GM18519 (cell line): ENCODE results near the gene UNC79.

Experiments
- ATAC-seq: cut with Tn5 transposase; IDR thresholded peaks from one replicate; pipeline ENCODE4 v1.9.1; 2021; ENCODE audit warnings: mild to moderate bottlenecking, moderate library complexity; ENCODE audit not compliant: unreplicated experiment, low FRiP score

UNC79 gene

GRCh38 chr14:93648440-93649168 is 217.9 kb downstream of the UNC79 start:
- ATAC-seq = no peak

GRCh38 chr14:93654599-93654998 is 223.9 kb downstream of the UNC79 start:
- no peak for ATAC-seq

GRCh38 chr14:93655078-93655750 is 224.5 kb downstream of the UNC79 start:
- ATAC-seq = no peak

DNA sequence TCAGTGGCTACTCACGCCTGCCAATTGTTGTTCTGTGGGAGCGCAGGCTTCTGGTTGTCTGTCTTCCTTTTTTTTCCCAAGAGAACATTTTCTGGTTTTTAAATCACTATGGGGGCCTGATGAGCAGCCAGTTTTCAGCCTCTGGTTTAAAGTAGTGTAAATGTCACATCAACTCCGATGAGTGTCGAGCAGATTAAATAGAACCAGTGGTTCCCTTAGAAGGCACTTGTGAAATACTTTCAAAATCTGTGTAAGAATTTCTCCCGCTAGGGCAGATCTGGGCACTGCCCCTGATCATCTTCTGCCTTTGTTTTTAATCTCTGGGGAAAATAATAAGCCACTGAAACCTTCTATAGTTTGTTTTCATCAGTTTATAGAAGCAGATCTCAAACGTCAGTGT is 227.1 kb downstream of the UNC79 start:
- ATAC-seq = no peak

GRCh38 chr14:93663317-93663716 is 232.6 kb downstream of the UNC79 start:
- no peak for ATAC-seq

GRCh38 chr14:93665169-93665568 is 234.4 kb downstream of the UNC79 start:
- ATAC-seq = no peak

DNA sequence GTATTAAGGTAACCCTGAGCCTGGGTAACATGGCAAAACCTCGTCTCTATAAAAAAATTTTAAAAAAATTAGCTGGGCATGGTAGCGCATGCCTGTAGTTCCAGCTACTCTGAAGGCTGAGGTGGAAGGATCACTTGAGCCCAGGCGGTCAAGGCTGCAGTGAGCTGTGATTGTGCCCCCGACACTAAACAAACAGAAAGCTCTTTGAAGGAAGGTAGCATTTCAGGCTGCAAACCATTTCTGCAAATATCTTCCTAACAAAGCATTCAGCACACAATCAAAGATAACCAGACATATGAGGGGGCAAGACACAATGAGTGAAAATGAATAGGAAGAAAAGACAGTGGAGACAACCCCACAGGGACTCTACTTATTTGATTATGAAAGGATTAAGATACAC is 238.9 kb downstream of the UNC79 start:
- ATAC-seq = no peak

DNA sequence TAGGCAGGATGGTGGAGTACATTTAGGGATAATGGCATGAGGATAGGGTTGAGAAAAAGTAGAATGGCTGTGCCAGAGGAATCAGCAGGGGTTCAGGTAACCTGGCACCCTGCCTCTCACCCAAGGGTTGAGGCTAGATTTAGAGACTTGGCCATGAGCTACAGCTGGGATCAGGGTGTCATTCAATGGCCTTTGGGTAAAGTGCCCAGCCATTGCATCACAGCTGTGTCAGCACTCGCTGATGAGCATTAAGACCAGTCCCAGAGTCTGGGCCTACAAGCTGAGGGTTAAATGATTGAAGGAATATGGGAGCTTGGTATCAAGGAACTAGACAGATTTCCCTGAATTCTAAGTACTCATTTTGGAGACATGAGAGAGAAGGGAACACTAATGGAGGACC is 243.6 kb downstream of the UNC79 start:
- no peak for ATAC-seq

DNA sequence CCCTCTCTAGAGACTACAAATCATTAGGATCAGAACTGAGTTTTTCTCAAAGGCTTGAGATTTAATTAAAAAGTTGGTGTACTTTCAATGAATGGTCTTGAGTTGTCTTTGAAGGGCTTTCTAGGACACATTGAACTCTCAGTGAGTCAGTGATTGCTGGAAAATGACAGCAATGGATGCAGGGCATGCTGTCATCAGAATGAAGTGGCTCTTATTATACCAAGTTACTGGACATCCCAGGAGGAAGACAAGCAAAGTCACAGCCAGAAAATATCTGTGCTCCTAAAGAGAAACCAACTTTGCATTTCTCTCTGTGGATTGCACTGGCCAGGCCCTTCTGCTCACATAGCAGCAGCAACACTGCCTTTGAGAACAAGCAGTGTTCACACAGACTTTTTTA is 244.9 kb downstream of the UNC79 start:
- ATAC-seq = no peak

- no peak for ATAC-seq
Observed at GRCh38 chr14:93676416-93676958, 245.7 kb downstream of the UNC79 start.

DNA sequence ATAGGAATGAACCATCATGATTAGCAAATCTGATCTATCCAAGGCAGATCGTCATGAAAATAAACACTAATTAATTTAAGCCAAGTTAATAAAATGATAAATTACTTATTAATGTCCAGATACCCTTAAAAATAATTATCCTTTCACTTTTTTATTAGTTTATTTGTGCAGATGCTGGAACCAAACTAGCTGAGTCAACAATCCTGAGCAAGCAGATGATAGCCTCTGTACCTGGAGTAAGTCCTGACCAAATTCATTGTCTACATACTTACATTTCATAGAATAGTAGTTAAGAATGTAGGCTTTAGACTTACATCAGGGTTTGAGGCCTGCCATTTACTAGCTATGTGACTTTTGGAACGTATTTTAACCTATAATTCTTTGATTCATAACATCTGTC is 251.7 kb downstream of the UNC79 start:
- ATAC-seq = no peak

DNA sequence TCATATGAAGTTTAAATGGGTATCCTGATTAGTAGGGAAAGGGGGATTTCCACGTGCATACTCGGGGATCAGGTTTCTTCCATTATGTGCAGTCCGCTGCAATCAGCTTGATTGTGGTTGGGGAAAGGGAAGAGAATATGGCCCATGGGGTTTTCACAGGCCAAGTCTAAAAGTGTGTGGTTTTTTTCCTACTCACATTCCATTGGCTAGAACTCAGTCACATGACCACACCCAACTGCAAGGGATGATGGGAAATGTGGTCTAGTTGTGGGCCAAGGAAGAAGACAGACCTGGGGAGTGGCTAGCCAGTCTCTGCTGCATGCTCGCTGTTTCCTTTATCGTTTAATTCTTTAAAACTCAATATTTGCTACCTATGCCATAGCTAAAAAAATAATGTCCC is 252.5 kb downstream of the UNC79 start:
- ATAC-seq = no peak

GRCh38 chr14:93685121-93685895 is 254.6 kb downstream of the UNC79 start:
- no peak for ATAC-seq

GRCh38 chr14:93686268-93686667 is 255.5 kb downstream of the UNC79 start:
- ATAC-seq = no peak

GRCh38 chr14:93688239-93688666 is 257.5 kb downstream of the UNC79 start:
- ATAC-seq = no peak

GRCh38 chr14:93688820-93689219 is 258.1 kb downstream of the UNC79 start:
- ATAC-seq = no peak

- ATAC-seq = no peak
Observed at GRCh38 chr14:93690146-93690545, 259.4 kb downstream of the UNC79 start.

DNA sequence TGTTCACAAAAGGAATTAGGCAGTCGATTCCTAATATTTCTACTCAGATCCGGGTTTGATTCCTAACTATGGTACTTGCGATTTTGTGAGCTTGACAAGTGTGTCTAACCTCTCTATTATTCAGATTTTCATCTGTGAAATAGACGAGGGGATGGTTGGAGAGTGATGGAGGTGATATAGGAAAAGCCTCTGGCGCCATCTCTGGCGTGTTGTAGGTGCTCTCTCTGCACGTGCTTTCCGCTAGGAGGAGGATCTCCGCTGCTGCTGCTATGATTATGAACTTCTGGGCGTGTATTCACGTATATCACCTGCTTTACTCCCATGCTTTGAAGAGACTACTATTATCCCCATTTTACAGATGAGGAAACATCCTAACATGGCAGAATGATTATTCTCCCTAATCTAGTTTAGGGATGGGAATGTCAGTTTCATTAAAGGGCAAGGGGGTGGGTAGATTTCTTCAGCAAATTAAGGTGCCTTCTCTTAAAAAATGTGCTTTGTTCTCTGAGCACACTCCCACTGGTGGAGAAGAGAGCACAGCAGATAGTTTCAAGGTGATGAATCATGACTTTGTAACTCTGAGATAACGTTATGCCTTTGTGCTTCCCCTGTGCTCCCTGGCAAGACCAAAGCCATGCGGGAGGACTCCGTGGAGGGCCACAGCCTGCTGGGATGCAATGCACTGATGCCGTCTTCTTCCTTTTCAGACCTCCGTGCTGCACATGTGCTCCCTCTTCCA is 260.5 kb downstream of the UNC79 start:
- no peak for ATAC-seq

- ATAC-seq = no peak
Observed at GRCh38 chr14:93693914-93694313, 263.2 kb downstream of the UNC79 start.

DNA sequence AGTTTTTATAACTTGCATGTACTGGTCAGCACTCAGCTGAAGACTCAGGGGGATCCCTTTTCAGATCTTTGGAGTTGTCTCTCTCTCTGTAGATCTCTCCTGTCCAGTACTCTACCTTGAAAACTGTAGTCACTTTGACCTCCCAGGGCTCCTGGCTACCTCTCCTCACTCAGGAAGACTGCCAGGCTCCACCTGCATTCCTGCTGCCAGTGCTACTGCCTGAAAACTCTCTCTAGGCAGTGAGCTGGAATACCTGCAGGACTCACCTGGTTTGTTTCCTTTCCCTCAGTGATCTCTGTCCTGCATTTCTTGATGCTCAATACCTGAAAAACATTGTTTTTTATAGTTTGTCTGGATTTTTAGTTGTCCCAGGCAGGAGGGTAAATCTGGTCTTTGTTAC is 270.2 kb downstream of the UNC79 start:
- ATAC-seq = no peak

GRCh38 chr14:93701562-93701961 is 270.8 kb downstream of the UNC79 start:
- ATAC-seq = no peak
